ENCODE data around the gene GTF2H2C.
"Not testable (repeated sequence)": the region's sequence is repeated elsewhere in the genome, so short reads cannot be mapped to it uniquely, and the experiment has no call there.

The GTF2H2C gene

DNA sequence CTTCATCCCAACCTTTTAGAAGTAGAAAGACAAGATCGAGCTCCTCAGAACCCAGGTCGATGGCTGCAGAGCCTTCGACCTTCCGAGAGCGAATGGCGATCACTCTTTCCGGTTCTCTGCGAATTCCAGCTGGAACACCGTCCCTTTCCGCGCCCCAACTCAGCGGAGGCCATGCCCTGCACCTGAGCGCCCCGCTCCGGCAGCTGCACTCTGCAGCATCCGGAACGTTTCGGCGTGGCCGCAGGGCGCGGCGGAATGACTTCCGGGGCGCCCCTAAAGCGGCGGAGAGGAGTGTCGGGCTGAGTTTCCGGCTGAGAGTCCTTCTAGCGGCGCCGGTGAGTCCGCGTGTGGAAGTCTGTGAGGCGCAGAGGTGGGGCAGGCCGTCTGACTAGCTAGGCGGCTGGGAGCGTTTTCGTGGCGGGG lies at the start of gene GTF2H2C:
TSS of gene GTF2H2C (plus strand) at position 284 of the 423 bp plus-strand sequence. CDS start 4,942 bp downstream, outside the sequence.
- DNase-seq, result not testable (repeated sequence)

DNA sequence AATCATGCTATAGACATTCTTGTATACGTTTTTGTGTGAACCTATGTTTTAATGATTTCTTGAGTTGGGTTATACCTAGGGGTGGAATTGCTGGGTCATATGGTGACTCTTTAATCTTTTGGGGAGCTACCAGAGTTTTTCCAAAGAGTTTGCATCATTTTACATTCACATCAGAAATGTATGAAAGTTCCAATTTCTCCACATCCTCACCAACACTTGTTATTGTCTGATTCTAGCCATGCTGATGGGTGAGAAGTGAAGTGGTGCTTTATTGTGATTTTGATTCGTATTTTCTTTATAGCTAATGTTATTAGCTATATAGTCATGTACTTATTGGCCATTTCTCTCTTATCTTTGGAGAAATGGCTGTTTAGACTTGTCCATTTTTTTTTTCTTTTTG lies 49.3 kb upstream of the GTF2H2C start:
- no peak for DNase-seq

DNA sequence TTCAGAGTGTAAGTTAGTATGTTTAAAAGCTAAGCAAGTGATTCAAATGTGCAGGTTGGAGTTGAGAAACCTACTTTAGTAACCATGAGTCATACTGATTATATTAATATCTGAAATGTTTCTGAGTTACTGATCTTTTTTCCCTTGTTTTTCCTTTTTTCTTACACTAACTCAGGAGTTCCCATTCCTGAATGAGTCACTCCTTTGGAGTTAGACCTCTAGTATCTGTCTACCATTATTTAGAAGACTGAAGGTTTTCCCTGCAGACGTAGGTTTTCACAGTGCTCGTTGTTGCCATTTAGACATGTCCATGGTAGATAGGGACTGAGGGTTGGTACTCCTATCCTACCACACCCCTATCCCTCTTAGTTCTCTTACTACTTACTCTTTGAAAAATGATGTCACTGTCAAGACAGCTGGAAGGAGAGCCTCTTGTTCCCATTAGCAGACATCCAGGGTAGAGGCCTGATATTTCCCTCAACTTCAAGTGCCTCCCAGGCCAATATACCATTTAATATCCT lies 47.2 kb upstream of the GTF2H2C start:
- DNase-seq, result no peak

DNA sequence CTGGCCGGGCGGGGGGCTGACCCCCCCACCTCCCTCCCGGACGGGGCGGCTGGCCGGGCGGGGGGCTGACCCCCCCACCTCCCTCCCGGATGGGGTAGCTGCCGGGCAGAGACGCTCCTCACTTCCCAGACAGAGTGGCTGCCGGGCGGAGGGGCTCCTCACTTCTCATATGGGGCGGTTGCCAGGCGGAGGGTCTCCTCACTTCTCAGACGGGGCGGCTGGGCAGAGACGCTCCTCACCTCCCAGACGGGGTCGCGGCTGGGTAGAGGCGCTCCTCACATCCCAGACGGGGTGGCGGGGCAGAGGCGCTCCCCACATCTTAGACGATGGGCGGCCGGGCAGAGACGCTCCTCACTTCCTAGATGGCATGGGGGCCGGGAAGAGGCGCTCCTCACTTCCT lies 44.4 kb upstream of the GTF2H2C start:
- DNase-seq, result not testable (repeated sequence)

DNA sequence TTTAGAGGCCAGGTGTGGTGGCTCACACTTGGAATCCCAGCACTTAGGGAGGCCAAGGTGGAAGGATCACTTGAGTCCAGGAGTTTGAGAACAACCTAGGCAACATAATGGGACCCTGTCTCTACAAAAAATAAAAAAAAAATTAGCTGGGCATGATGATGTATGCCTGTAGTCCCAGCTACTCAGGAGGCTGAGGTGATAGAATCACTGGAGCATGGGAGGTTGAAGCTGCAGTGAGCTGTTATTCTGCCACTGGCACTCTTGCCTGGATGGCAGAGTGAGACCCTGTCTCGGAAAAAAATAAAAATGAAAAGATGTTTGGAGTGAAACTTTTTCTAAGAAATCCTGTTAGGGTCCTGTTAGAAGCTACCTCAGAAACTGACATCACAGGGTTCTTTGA lies 43.2 kb upstream of the GTF2H2C start:
- DNase-seq, result no peak

DNA sequence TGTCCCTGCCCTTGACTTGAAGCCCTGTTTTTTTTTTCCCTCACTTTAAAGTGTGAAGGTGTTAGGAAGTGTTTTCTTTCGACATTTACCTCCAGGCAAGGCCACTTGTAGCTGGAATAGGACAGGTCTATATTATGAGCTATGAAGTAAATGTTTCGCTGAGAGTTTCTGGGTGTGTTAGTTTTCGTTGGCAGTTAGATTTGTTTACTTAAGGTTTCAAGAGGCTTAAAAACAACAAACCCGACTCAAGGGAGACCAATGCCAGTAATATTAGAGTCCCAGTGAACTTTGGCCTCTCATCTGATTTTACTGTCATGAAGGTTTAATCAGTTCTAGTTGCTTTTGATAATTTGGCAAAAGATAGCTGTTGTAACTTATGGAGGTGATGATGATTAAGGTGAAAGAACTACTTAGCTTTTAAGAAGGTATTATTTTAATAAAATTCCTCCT lies 42.2 kb upstream of the GTF2H2C start:
- DNase-seq, result no peak

DNA sequence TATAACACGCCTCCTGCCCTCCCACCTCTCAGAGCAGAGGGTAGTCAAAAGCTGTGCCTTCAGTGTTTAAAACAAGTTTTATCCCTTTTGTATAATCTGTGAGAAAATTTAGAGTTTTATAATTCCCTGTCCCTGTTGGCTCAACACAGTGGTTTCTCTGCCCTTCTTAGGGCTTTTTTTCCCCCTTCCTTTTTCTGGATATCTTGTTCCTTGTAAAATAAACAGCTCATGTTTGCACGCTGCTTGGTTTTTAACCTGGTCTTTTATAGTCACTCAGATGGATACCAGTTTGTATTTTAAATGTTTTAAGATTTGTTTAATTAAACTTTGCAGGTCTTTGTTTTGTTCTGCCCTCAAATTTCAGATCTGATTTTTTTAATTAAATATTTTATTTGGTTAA lies 40.7 kb upstream of the GTF2H2C start:
- no peak for DNase-seq

DNA sequence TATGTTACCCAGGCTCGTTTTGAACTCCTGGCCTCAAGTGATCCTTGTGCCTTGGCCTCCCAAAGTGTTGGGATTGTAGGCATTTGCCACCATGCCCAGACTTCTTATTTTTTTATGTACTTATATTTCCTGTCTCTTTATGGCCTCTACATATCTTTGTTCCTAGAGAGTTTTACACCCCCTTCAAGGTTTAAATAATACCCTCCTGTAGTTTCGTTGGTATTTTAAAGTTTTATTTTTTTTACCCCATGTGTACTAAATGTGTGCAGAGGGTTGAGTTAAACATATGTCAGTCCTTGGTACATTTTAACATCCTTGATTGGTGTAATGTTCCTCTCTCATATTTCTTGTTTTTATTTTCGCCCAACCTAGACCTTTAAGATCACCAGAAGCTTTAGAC lies 38.0 kb upstream of the GTF2H2C start:
- DNase-seq, result no peak

DNA sequence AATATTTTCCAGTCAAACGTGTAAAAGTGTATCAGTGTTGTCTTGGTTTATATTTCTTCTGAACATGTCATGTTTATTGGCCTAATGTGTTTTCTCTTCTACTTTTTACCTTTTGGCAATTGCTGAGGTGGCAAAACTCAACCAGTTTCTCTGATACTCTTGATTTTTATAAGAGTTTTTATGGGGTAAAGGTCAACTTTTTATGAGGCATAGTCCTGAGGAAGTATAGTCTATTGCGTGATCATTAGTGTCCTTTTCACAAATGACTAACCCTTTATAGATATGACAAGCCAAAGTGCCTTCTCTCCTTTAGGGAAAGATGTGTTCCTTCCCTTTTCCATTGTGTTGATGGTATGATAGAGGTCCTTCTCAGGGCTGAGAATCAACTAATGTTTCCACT lies 34.5 kb upstream of the GTF2H2C start:
- DNase-seq, result no peak

DNA sequence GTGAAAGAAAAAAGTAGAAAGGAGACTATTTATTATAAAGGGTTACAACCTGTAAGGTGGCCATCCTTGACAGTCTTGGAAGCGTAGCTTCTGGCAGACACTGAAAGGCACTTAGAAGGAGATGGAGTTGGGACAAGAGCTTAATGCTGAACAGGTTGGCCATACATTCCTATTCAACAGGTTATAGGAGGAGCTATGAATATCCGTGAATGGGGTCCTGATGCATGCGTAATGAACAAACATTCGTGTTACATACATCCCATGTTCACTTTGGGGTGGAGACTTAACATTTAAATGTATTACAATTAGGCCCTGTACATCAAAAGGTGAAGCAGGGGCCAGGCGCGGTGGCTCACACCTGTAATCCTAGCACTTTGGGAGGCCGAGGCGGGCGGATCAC lies 33.3 kb upstream of the GTF2H2C start:
- no peak for DNase-seq

DNA sequence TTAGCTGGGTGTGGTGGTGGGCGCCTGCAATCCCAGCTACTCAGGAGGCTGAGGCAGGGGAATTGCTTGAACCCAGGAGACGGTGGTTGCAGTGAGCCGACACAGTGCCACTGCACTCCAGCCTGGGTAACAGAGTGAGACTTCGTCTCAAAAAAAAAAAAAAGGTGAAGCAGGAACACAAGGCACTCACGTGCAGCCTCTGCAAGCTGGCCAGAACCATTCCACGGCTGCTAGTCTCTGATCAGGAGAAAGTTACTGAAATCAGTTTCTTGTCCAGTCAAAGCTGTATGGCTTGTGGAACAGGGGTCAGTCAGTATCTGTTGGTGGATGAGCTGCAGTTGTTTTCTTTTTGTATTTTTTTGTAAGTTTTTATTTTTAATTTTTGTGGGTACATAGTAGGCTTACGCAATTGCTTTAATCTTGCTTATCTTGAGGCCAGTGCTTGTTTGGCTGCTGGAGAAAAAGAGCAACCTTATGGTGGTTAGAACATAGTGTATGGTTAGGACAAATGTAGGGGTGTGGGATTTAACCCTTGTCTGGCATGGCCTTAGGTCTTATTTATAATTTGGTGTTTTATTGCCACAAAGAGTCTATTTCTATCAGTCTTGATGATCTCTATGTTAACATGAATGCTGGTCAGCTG lies 32.7 kb upstream of the GTF2H2C start:
- no peak for DNase-seq

DNA sequence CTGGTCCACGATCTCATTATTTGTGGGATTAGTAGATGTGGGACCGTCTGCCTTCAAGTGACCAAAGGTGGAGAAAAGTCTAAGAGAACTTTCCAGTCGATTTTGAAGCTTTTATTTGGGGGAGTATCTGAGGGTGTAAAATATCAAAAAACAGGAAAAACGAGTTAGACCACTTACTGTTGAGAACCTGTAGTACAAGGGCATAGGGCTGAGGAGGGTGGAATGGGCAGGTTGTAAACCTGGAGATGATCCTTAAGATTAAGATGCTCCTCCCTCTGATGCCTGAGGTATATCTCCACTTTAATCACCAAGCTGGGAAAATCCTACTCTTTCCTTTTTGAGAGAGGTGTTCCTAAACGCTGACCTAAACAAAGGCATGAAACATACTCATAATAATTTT lies 32.0 kb upstream of the GTF2H2C start:
- DNase-seq, result no peak

DNA sequence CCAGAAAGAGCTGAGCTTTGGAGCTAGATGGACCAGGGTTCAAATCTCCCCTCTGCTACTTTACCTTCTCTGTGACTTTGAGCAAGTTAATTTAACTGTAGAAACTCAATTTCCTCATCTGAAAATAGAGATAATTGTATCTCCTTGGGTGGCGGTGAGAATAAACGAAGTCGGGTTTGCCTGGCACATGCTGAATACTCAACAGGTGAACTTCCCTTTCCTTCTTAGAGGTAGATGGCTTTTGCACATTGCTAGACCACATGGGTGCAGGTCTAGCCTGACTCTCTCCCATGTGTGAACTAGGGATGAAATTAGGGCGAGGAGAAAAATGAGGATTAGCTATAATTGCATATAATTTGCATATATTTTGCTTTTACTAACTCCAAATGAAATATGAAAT lies 31.4 kb upstream of the GTF2H2C start:
- no peak for DNase-seq

DNA sequence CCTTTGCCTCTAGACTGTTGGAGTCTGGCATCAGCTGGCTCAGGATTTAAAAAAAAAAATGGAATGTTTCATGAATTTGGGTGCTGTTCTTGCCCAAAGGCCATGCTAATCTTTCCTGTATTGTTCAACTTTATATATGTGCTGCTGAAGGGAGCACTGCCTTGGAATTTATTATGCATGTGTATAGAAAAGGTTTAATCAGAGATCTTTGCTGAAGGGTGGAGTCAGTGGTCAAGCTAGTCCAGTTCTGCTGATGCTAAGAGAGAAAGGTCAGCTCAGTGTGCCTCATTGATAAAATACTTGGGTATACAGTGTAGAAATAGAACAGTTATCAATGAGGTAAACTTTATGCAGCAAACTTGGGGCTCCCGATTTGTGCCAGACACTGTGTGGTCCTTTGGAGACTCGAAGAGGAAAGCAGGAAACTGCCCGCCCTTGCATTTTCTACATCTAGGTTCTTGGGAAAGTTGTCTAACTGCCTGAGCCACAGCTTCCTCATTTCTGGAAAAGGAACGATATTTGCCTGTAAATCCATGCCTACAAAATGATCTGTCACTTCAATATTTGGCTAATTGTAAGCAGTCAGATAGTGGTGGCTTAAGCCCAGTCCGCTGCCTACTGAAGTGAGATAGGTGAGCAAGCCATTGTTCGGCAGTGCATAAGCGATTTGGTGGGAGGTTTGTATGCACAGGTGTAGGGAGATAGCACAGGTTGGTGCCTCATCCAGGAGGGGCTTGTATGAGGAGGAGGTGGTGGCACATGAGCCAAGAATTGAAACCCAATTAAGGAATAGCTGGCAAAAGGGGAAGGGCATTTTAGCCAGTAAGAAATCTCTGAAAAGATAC lies 29.2 kb upstream of the GTF2H2C start:
- peak; percentile 47 to 81 for DNase-seq

DNA sequence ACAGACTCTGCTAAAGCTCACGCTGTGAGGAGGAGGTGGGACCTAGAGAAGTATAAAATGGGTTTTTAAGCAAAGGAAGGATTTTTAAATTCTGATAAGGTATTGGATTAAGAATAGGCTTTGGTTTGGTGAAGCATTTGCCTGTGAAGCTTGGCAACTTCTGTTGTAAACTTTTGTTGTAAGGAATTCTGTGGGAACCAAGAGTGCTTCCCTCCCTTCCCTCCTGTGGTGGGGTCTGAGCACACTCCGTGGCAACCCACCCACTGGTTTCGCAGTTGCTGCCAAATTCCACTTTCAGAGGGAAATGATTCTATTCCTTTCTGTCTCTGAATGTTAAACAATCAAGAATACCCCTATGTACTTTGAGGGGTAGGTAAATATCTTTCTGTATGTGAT lies 28.6 kb upstream of the GTF2H2C start:
- peak in 1 of 2 experiments; percentile 34 for DNase-seq

DNA sequence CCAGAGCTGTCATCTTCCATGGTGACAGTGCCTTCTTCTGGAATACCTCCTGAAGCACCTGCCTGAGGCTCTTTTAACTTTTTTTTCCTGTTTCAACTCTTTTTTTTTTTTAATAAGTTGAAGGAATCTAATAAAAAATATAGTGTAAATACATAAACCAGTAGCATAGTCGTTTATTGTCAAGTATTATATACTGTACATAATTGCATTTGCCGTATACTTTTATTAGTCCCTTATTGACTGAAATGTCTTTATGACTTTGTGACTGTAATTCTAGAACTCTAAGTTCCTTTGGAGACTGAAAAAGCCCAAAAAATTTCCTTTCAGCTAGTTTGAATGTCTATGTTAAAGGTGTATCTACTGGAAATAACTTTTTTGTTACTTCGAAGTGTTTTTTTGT lies 22.1 kb upstream of the GTF2H2C start:
- DNase-seq, result not testable (repeated sequence)

DNA sequence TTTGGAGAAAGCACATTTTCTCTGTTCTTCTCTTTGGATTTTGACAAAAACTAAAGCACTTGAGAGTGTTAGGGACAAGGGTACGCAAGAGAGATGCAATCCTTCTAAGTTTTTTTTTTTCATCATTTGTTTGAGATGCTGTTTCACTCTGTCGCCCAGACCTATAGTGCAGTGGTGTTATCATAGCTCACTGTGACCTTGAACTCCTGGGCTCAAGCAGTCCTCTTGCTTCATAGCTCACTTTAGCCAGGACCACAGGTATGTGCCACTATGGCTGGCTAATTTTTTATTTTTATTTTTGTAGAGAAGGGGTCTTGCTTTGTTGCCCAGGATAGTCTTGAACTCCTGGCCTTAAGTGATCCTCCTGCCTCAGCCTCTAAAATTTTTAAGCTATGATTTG lies 21.3 kb upstream of the GTF2H2C start:
- DNase-seq, result not testable (repeated sequence)

DNA sequence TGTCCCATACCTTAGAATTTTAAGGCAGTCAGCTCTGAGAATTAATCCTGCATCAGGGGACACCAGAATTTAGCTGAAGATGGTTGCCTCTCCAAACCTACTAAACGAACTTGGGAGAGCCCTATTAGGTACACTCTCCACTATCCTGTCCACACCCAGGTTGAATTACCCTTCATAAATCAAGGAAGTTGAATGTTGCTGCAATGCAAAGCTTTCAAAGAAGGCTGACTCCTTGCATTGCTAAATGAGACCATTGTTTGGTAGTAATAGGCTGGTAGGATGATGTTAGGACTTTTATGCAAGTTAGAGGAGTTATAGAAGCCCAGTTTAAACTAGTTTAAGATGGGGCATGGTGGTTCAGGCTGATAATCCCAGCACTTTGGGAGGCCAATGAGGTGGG lies 18.6 kb upstream of the GTF2H2C start:
- not testable (repeated sequence) for DNase-seq

DNA sequence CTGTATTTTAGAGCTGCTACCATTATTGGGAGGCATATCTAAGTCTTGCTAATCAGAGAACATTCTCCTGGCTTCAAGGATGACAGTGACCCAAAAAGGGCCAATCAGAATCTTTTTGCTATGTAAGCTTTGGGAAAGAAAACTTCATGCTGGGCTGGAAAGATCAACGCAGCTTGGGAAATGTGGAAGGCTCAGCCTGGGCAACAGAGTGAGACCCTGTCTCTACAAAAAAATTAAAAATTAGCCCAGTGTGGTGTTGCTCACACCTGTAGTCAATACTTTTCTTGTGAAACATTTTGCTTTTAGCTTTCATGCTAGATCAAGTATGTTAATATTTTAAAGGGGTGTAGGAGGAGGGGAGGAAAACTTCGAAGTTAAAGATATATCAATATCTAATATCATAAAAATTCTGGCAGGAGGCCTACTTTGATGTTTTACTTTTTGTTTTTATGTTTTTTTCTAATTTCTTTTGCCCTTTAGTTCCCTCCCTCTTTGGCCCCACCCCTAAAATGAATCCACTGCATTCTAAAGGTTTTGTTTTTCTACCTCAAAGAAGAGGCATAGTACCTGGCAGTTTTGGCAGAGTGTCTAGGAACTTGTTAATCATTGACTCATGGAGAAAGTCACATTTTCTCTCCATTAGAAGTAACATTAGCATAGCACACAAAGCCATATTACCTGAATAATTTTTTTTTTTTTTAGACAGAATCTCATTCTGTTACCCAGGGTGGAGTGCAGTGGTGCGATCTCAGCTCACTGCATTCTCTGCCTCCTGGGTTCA lies 17.0 kb upstream of the GTF2H2C start:
- DNase-seq, result not testable (repeated sequence)

DNA sequence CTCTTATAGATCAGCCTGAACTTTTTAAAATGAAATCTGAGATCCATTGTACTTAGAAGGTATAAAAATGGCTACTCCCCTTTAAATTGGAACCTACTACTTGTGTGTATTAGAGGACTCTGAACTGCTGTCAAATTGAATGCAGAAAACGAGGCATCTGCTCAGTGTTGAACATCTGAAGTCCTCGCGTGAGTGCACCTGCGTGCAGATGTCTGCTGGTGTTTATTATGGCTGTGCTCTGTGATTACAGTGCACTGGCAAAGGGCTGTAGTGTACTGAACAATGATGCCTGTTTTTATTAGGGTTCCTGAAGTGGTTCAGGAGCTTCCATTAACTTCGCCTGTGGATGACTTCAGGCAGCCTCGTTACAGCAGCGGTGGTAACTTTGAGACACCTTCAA lies 15.4 kb upstream of the GTF2H2C start:
- DNase-seq, result not testable (repeated sequence)

DNA sequence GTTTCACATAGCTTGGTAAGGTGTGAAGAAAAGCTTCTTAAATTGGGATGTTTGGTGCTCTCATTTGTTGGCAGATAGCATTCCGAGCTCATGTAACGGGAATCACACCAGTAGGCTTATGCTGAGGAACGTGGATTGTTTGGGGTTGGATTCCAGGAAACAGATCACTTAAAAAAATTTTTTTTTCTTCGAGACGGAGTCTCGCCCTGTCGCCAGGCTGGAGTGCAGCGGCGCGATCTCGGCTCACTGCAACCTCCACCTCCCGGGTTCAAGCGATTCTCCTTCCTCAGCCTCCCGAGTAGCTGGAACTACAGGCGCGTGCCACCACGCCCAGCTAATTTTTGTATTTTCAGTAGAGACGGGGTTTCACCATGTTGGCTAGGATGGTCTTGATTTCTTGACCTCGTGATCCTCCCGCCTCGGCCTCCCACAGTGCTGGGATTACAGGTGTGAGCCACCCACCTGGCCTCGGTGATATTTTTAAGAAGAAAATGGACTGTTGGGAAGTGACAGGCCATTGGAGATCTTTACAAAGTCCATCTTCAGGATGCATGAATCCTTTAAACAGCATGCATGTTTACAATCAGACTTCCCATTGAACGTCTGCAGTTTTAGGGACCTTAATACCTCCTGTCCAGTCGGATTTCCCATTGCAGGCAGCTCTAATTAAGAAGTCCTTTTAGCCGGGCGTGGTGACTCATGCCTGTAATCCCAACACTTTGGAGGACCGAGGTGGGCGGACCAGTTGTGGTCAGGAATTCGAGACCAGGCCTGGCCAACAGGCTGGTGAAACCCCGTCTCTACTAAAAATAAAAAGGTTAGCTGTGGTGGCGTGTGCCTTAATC lies 818 bp downstream of the GTF2H2C start:
- DNase-seq, result not testable (repeated sequence)

DNA sequence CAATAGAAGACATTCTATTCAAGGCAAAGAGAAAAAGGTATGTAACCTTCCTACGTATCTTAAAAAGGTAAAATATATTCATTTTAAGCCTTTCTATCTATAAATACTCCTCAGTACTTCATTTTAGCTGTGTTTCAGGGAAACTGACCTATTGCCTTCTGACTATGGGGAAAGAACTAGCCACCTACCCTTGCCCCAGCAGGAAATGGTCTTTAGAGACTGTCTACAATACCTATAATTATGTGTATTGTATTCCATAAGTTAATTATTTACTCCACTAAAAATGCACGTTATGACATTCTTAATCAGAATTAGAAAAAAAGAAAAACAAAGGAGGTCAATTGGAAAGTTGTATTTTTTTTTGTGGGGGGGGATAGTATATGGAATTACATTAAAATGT lies 6.2 kb downstream of the GTF2H2C start:
- not testable (repeated sequence) for DNase-seq
